ENCODE measurements around the gene RHOB. TPM values are rescaled to one million over a fixed set of nuclear protein-coding genes. Genes with fewer than 3 reads are reported as not detected.

RHOB gene
- total RNA-seq, 1 experiment from 2014 or later, result not detected

- Histone ChIP-seq H3K4me1 (ENCODE audit: low read length) (no peaks in the 10 kb centered on the region), H3K36me3 (ENCODE audit: insufficient read depth, low read length) (no peaks in the 10 kb centered on the region), H4K20me1 (ENCODE audit: insufficient read depth, low read depth, low read length) (no peaks in the 10 kb centered on the region), H3K79me2 (ENCODE audit: low read length) (no peaks in the 10 kb centered on the region), H3K4me3 (ENCODE audit: low read length) (no peak overlapping the region), H3K9ac (ENCODE audit: low read length) (no peak overlapping the region), H3K27me3 (ENCODE audit: low read length) (no peaks in the 10 kb centered on the region), H3K9me3 (ENCODE audit: low read length) (no peaks in the 10 kb centered on the region), H2AFZ (ENCODE audit: low read length) (no peak overlapping the region), H3K9me2 (replicated peaks; ENCODE audit: insufficient read depth, low read length) (no peaks in the 10 kb centered on the region), H3K27ac (ENCODE audit: low read length) (no peak overlapping the region), H3K4me2 (ENCODE audit: low read depth, low read length, poor library complexity, severe bottlenecking) (no peak overlapping the region)
- no peak for DNase-seq
Measured at GRCh38 chr2:20444993-20445910, 1.6 kb upstream of the RHOB start.

DNA sequence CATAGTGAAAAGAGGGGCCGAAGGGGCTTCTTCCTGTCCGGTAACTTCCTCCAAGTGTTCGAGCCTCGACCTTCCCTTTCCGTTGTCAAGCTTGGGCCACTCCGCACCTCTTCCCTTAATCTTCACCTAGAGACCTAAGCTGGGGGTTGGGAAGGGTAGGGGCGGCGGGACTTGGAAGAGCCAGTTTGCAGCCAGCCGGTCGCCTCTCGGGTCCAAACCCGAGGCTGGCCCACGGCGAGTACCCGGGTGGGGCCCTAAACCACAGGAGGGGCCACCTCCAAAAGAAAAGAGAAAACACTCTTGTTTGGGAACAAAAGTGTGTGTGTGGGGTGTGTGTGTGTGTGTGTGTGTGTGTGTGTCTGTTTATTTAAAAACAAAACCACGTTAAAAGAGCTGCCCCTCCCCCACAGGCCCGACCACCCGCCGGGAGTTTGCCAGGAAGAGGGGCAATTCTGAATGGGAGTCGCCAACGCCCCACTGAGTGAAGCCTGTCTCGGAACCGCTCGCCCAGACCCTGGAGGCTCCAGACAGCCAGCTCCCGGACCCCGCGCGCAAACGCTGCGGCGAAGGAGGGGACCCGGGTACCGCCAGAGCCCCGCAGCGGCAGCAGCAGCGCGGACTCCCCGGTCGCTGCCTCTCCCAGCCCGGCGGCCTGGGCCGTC is 488 bp upstream of the RHOB start:
- no peak overlapping the region for H3K4me3 ChIP-seq (ENCODE audit: low read length)
- no peak overlapping the region for H2AFZ ChIP-seq (ENCODE audit: low read length)
- H3K79me2 ChIP-seq (ENCODE audit: low read length), result no peaks in the 10 kb centered on the region
- no peaks in the 10 kb centered on the region for H3K9me3 ChIP-seq (ENCODE audit: low read length)
- H3K27me3 ChIP-seq (ENCODE audit: low read length), result no peaks in the 10 kb centered on the region
- no peak overlapping the region for H3K4me2 ChIP-seq (ENCODE audit: low read depth, low read length, poor library complexity, severe bottlenecking)
- H3K4me1 ChIP-seq (ENCODE audit: low read length), result no peaks in the 10 kb centered on the region
- H4K20me1 ChIP-seq (ENCODE audit: insufficient read depth, low read depth, low read length), result no peaks in the 10 kb centered on the region
- no peak overlapping the region for H3K9ac ChIP-seq (ENCODE audit: low read length)
- no peaks in the 10 kb centered on the region for H3K36me3 ChIP-seq (ENCODE audit: insufficient read depth, low read length)
- no peak overlapping the region for H3K27ac ChIP-seq (ENCODE audit: low read length)
- DNase-seq, result no peak
- H3K9me2 ChIP-seq (replicated peaks; ENCODE audit: insufficient read depth, low read length), result no peaks in the 10 kb centered on the region

DNA sequence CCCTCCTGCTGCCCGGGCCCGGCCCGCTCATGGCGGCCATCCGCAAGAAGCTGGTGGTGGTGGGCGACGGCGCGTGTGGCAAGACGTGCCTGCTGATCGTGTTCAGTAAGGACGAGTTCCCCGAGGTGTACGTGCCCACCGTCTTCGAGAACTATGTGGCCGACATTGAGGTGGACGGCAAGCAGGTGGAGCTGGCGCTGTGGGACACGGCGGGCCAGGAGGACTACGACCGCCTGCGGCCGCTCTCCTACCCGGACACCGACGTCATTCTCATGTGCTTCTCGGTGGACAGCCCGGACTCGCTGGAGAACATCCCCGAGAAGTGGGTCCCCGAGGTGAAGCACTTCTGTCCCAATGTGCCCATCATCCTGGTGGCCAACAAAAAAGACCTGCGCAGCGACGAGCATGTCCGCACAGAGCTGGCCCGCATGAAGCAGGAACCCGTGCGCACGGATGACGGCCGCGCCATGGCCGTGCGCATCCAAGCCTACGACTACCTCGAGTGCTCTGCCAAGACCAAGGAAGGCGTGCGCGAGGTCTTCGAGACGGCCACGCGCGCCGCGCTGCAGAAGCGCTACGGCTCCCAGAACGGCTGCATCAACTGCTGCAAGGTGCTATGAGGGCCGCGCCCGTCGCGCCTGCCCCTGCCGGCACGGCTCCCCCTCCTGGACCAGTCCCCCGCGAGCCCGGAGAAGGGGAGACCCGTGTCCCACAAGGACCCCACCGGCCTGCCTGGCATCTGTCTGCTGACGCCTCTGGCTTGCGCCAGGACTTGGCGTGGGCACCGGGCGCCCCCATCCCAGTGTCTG is 767 bp downstream of the RHOB start:
- no peaks in the 10 kb centered on the region for H3K79me2 ChIP-seq (ENCODE audit: low read length)
- no peak overlapping the region for H3K9ac ChIP-seq (ENCODE audit: low read length)
- H3K27ac ChIP-seq (ENCODE audit: low read length), result no peak overlapping the region
- no peak for DNase-seq
- H3K36me3 ChIP-seq (ENCODE audit: insufficient read depth, low read length), result no peaks in the 10 kb centered on the region
- no peak overlapping the region for H2AFZ ChIP-seq (ENCODE audit: low read length)
- H3K4me3 ChIP-seq (ENCODE audit: low read length), result no peak overlapping the region
- H3K4me1 ChIP-seq (ENCODE audit: low read length), result no peaks in the 10 kb centered on the region
- H4K20me1 ChIP-seq (ENCODE audit: insufficient read depth, low read depth, low read length), result no peaks in the 10 kb centered on the region
- H3K27me3 ChIP-seq (ENCODE audit: low read length), result no peaks in the 10 kb centered on the region
- no peaks in the 10 kb centered on the region for H3K9me3 ChIP-seq (ENCODE audit: low read length)
- H3K4me2 ChIP-seq (ENCODE audit: low read depth, low read length, poor library complexity, severe bottlenecking), result no peak overlapping the region
- no peaks in the 10 kb centered on the region for H3K9me2 ChIP-seq (replicated peaks; ENCODE audit: insufficient read depth, low read length)

- Histone ChIP-seq H3K27me3 (ENCODE audit: low read length) (no peaks in the 10 kb centered on the region), H3K36me3 (ENCODE audit: insufficient read depth, low read length) (no peaks in the 10 kb centered on the region), H3K27ac (ENCODE audit: low read length) (no peak overlapping the region), H3K79me2 (ENCODE audit: low read length) (no peaks in the 10 kb centered on the region), H4K20me1 (ENCODE audit: insufficient read depth, low read depth, low read length) (no peaks in the 10 kb centered on the region), H3K9me3 (ENCODE audit: low read length) (no peaks in the 10 kb centered on the region), H3K9me2 (replicated peaks; ENCODE audit: insufficient read depth, low read length) (no peaks in the 10 kb centered on the region), H3K4me1 (ENCODE audit: low read length) (no peaks in the 10 kb centered on the region), H3K9ac (ENCODE audit: low read length) (no peak overlapping the region), H3K4me3 (ENCODE audit: low read length) (no peak overlapping the region), H2AFZ (ENCODE audit: low read length) (no peak overlapping the region), H3K4me2 (ENCODE audit: low read depth, low read length, poor library complexity, severe bottlenecking) (no peak overlapping the region)
- no peak for DNase-seq
Measured at GRCh38 chr2:20448246-20448976, 1.5 kb downstream of the RHOB start.

- H3K4me1 ChIP-seq (ENCODE audit: low read length), result no peaks in the 10 kb centered on the region
- no peak overlapping the region for H3K9ac ChIP-seq (ENCODE audit: low read length)
- H2AFZ ChIP-seq (ENCODE audit: low read length), result no peak overlapping the region
- H3K36me3 ChIP-seq (ENCODE audit: insufficient read depth, low read length), result no peaks in the 10 kb centered on the region
- H3K9me3 ChIP-seq (ENCODE audit: low read length), result no peaks in the 10 kb centered on the region
- no peaks in the 10 kb centered on the region for H3K27me3 ChIP-seq (ENCODE audit: low read length)
- no peak overlapping the region for H3K4me3 ChIP-seq (ENCODE audit: low read length)
- no peaks in the 10 kb centered on the region for H3K9me2 ChIP-seq (replicated peaks; ENCODE audit: insufficient read depth, low read length)
- H3K4me2 ChIP-seq (ENCODE audit: low read depth, low read length, poor library complexity, severe bottlenecking), result no peak overlapping the region
- H4K20me1 ChIP-seq (ENCODE audit: insufficient read depth, low read depth, low read length), result no peaks in the 10 kb centered on the region
- H3K79me2 ChIP-seq (ENCODE audit: low read length), result no peaks in the 10 kb centered on the region
- DNase-seq, result no peak
- H3K27ac ChIP-seq (ENCODE audit: low read length), result no peak overlapping the region
Measured at GRCh38 chr2:20448977-20449306, 2.1 kb downstream of the RHOB start.

- Histone ChIP-seq H3K4me3 (ENCODE audit: low read length) (no peak overlapping the region), H3K27ac (ENCODE audit: low read length) (no peak overlapping the region), H3K36me3 (ENCODE audit: insufficient read depth, low read length) (no peaks in the 10 kb centered on the region), H3K9me2 (replicated peaks; ENCODE audit: insufficient read depth, low read length) (no peaks in the 10 kb centered on the region), H3K4me1 (ENCODE audit: low read length) (no peaks in the 10 kb centered on the region), H3K9me3 (ENCODE audit: low read length) (no peaks in the 10 kb centered on the region), H2AFZ (ENCODE audit: low read length) (no peak overlapping the region), H3K9ac (ENCODE audit: low read length) (no peak overlapping the region), H4K20me1 (ENCODE audit: insufficient read depth, low read depth, low read length) (no peaks in the 10 kb centered on the region), H3K4me2 (ENCODE audit: low read depth, low read length, poor library complexity, severe bottlenecking) (no peak overlapping the region), H3K79me2 (ENCODE audit: low read length) (no peaks in the 10 kb centered on the region), H3K27me3 (ENCODE audit: low read length) (no peaks in the 10 kb centered on the region)
- DNase-seq, result no peak
Measured at GRCh38 chr2:20449501-20450200, 2.8 kb downstream of the RHOB start.

GRCh38 chr2:20450201-20450999 is 3.5 kb downstream of the RHOB start:
- H3K4me2 ChIP-seq (ENCODE audit: low read depth, low read length, poor library complexity, severe bottlenecking), result no peak overlapping the region

More at GRCh38 chr2:20450201-20450999, 3.5 kb downstream of the RHOB start:
- Histone ChIP-seq H3K36me3 (ENCODE audit: insufficient read depth, low read length) (no peaks in the 10 kb centered on the region), H4K20me1 (ENCODE audit: insufficient read depth, low read depth, low read length) (no peaks in the 10 kb centered on the region), H3K4me1 (ENCODE audit: low read length) (no peaks in the 10 kb centered on the region), H3K4me3 (ENCODE audit: low read length) (no peak overlapping the region), H3K27me3 (ENCODE audit: low read length) (no peaks in the 10 kb centered on the region), H3K27ac (ENCODE audit: low read length) (no peak overlapping the region), H3K9me2 (replicated peaks; ENCODE audit: insufficient read depth, low read length) (no peaks in the 10 kb centered on the region), H3K9me3 (ENCODE audit: low read length) (no peaks in the 10 kb centered on the region), H3K9ac (ENCODE audit: low read length) (no peak overlapping the region), H2AFZ (ENCODE audit: low read length) (no peak overlapping the region), H3K79me2 (ENCODE audit: low read length) (no peaks in the 10 kb centered on the region)
- no peak for DNase-seq

Data from Karpas-422 (cell line).